CD1c-positive myeloid dendritic cell (primary cell): ENCODE measurements around the gene NRG3.

ENCODE experiments used
- DNase-seq: peaks from one replicate; pipeline ENCODE4 v3.0.0-alpha.2; 2016; ENCODE audit errors: extremely low spot score

The NRG3 gene

DNA sequence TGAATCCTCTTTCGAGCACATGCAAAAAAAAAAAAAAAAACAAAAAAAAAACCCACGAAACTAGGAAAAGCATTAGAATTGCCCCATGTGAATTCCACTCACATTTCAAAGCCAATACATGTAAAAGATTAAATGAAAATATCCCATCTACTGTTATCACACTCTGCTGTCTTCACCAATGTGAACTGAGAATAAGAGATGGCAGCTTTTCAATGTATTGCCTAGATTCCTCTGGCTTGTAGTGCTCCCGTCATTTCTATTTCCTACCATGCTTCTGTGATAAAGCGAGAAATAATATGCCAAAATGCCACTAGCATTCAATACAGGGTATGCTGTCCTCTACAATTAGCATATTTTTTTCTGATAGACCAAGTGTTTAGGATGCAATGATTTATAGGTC lies 517.0 kb downstream of the NRG3 start:
- no peak for DNase-seq

- DNase-seq, result no peak
Observed at GRCh38 chr10:82392533-82392932, 517.5 kb downstream of the NRG3 start.

DNA sequence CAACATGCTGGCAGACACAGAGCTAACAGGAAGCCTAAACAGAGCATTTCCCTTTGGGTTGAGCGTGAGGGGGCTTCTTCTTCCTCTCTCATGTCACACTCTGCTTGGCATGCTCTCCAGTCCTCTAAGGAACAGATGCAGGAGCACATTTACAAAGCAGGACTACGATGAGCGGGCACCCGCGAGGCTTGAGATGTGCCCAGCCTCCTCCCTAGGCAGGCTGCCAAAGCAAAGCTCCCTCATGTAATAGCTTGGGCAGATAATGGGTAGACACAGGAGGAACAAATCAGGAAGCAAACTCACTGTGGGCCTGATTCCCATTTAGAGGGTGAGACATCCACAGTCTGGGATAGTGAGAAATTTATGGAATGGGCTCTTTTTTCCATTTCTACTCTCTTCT lies 519.1 kb downstream of the NRG3 start:
- DNase-seq, result no peak

GRCh38 chr10:82394987-82395386 lies 520.0 kb downstream of the NRG3 start:
- no peak for DNase-seq

- DNase-seq, result no peak
Observed at GRCh38 chr10:82396886-82397285, 521.9 kb downstream of the NRG3 start.

DNA sequence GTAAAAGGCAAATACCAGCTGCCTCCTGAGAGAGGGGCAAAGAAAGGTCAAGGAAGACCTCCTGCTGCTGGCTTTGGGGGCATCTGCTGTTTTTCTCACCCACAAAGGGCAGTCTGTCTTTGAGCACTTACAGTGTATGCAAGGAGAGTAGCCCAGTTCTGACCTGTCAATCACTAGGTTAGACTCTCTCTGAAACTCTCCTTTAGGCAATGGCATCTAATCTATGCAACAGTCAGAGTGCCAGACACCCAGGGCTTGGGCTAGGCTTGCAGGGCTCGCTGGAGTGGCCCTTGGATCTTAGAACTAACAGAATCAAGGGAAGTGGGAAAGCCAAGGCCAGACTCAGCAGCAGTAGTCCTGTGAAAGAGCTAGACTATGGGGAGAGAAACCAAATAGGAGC lies 522.9 kb downstream of the NRG3 start:
- DNase-seq, result no peak

GRCh38 chr10:82399850-82400249 lies 524.9 kb downstream of the NRG3 start:
- no peak for DNase-seq

- DNase-seq, result no peak
Observed at GRCh38 chr10:82400841-82401240, 525.8 kb downstream of the NRG3 start.

GRCh38 chr10:82402906-82403401 lies 528.0 kb downstream of the NRG3 start:
- DNase-seq, result no peak

- no peak for DNase-seq
Observed at GRCh38 chr10:82409671-82410070, 534.7 kb downstream of the NRG3 start.

- no peak for DNase-seq
Observed at GRCh38 chr10:82411416-82411815, 536.4 kb downstream of the NRG3 start.

DNA sequence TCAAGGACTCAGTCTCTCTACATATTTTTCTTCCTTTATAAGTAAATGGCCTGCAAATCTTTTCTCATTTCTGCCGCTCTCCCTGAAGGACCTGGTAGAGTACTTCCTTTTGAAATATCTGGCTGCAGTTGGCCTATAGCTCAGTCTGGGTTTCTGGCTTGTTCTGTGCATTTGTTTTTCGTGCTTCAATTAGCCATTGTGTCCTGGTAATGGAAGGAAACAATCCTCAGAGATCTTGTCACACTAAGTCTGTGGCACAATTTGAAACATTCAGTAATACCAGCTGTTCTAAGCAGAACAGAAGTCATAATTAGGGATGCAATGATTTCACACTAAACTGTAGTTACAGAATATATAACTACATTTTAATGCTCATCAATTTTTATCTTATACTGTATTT lies 545.0 kb downstream of the NRG3 start:
- DNase-seq, result no peak

DNA sequence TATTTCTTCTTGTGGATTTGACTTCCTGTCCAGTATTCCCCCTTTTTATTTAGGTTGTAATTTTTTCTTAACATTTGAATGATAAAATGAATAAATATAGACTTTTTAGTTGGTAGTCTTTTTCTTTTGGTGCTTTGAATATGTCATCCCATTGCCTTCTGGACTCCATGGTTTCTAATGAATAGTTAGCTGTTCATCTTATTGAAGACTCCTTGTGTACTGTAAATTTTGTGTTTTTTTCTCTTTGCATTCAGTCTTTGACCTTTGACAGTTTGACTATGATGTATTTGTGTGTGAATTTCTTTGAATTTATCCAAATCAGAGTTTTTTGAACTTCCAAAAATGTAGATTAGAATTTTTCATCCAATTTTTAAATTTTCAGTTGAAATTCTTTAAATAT lies 554.3 kb downstream of the NRG3 start:
- no peak for DNase-seq

GRCh38 chr10:82438277-82438676 lies 563.3 kb downstream of the NRG3 start:
- DNase-seq, result no peak

DNA sequence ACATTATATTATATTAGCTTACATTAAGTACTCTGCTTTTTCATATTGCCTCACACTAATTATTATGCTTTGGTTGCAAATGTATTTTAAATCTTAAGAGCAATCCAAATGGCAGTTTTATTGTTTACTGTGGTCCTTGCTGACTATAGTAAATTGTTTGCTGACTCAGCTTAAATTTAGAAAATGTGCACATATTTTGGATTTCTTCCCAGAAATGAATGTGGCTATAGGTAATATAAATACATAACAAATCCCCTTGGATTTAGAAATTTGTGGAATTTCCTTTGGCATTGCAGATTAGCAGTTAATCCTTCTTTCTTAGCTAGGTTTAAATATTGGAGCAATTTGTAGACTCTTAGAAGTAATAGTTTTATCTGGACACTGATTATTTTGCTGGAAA lies 565.8 kb downstream of the NRG3 start:
- no peak for DNase-seq

- no peak for DNase-seq
Observed at GRCh38 chr10:82452046-82452445, 577.1 kb downstream of the NRG3 start.

DNA sequence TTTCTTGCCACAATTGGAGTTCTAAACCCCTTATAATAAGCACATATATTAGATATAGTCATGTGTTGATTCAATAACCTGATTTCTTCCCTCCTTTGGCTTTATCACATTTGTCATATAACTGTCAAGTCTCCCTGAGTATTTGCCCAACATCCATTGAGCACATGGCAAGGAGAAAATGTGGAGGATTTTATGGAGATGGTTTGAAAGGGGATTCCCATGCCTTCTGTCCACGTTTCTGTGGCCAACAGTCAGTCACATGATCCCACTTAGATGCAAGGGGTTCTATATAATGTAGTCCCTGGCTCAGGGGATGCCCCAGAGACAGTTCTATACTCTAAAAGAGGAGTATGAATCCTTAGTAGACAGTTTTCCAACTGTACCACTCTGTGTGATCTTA lies 577.7 kb downstream of the NRG3 start:
- no peak for DNase-seq

DNA sequence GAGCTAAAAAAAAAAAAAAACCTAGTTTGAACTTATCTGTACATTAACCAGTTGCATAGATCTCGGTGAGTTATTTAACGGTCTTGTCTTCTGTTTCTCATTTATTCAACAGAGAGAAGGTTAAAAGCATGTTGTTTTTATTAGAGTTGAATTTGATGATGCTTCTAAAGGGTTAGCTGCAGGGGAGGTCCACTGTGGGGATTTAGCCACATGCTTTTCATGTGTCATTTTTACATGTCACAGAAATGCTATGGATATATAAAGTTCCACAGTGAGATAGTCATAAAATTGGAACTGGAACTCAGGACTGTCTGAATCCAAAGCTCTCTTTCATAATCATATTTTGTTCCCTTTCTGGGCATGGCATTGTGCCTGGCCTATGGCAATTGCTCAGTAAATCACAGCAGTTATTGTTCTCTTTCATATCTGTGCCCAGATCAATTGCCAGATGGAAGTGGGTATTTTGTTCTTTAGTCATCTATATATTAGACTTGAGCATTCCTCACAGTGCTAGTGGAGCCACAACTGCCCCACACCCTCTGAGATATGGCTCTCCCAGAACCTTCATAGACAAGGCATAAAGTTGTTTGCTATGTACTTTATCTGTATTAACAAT lies 578.8 kb downstream of the NRG3 start:
- DNase-seq, result no peak

GRCh38 chr10:82462910-82463551 lies 588.0 kb downstream of the NRG3 start:
- DNase-seq, result no peak

- DNase-seq, result no peak
Observed at GRCh38 chr10:82463614-82464013, 588.6 kb downstream of the NRG3 start.

DNA sequence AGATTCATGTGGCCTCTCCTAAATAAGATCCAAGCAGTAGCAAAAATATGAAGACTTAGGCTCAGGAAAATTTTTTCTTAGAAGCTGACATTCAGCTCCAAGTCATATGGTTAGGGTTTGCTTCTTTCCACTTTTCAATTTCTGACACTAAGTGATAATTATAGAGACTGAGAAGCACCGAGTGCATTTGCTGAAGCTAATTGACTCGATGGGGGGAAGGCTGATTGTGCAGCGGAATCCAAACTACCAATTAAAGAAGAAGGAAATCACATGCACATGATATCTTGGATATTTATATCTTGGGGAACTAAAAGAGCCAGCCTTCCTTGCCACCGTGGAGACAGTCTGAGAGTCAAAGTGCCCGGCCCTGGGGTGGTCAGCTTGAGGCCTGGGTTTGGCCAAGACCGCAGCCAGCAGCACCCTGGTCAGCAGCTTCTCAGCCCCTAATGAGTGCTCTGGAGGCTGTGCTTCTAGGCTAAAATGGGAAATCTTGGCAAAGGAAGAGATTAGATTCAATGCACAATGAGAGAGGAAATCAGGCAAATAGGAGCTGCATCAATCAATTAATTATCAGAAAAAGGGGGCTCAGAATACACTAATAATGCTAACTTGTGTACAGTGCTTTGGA lies 589.3 kb downstream of the NRG3 start:
- DNase-seq, result no peak

DNA sequence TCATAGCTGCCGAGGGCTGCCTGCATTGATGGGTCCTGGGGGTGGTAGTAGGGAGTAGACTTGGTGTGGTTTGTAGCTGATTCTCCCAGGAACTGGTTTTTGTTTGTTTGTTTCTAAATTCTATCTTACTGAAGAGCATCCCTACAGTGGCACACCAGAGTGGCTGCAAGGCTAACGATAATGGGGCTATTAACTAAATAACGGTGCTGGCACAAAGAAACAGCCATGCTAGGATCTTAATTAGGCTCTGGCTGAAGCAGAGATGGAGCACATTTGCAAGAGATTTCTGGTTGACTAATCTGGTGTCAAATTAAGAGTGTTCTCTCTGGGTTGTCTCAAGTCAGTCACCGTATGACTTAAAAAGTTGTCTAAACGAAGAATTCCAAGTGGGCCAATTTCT lies 590.0 kb downstream of the NRG3 start:
- no peak for DNase-seq

GRCh38 chr10:82468453-82468852 lies 593.5 kb downstream of the NRG3 start:
- DNase-seq, result no peak
